ENCODE measurements around the gene ALDH7A1.
"Not testable (repeated sequence)": the region's sequence is repeated elsewhere in the genome, so short reads cannot be mapped to it uniquely, and the experiment has no call there.

The ALDH7A1 gene

GRCh38 chr5:126594748-126595485 is at the start of gene ALDH7A1:
TSS of gene ALDH7A1 (minus strand) at chr5:126595219. CDS start at chr5:126595198, 21 bp downstream.
- DNase-seq, result peak; percentile 88

- no peak for DNase-seq
These were observed 46.4 kb upstream of the ALDH7A1 start for GRCh38 chr5:126641387-126641786.

- no peak for DNase-seq
These were observed 45.8 kb upstream of the ALDH7A1 start for GRCh38 chr5:126640866-126641265.

GRCh38 chr5:126636956-126637355 is 41.9 kb upstream of the ALDH7A1 start:
- DNase-seq, result no peak

- DNase-seq, result no peak
These were observed 40.6 kb upstream of the ALDH7A1 start for GRCh38 chr5:126635585-126635984.

- no peak for DNase-seq
These were observed 38.5 kb upstream of the ALDH7A1 start for GRCh38 chr5:126633552-126633951.

GRCh38 chr5:126631920-126632319 is 36.9 kb upstream of the ALDH7A1 start:
- DNase-seq, result no peak

- no peak for DNase-seq
These were observed 33.1 kb upstream of the ALDH7A1 start for GRCh38 chr5:126628102-126628501.

GRCh38 chr5:126624534-126624933 is 29.5 kb upstream of the ALDH7A1 start:
- DNase-seq, result peak; percentile 88

GRCh38 chr5:126619781-126620180 is 24.8 kb upstream of the ALDH7A1 start:
- DNase-seq, result no peak

- not testable (repeated sequence) for DNase-seq
These were observed 22.6 kb upstream of the ALDH7A1 start for GRCh38 chr5:126617603-126618002.

GRCh38 chr5:126615286-126615685 is 20.3 kb upstream of the ALDH7A1 start:
- DNase-seq, result no peak

GRCh38 chr5:126613941-126614592 is 19.0 kb upstream of the ALDH7A1 start:
- DNase-seq, result no peak

- no peak for DNase-seq
These were observed 15.6 kb upstream of the ALDH7A1 start for GRCh38 chr5:126610616-126611015.

GRCh38 chr5:126610160-126610559 is 15.1 kb upstream of the ALDH7A1 start:
- DNase-seq, result no peak

- DNase-seq, result no peak
These were observed 10.5 kb upstream of the ALDH7A1 start for GRCh38 chr5:126605525-126605924.

- no peak for DNase-seq
These were observed 8.5 kb upstream of the ALDH7A1 start for GRCh38 chr5:126603402-126603991.

GRCh38 chr5:126600631-126601511 is 5.9 kb upstream of the ALDH7A1 start, which contains the start of gene PHAX:
TSS of gene PHAX (plus strand) at chr5:126600947. CDS start at chr5:126600963, 16 bp downstream.
- peak; percentile 87 for DNase-seq

GRCh38 chr5:126599971-126600630 is 5.1 kb upstream of the ALDH7A1 start:
- DNase-seq, result not testable (repeated sequence)

GRCh38 chr5:126599499-126599898 is 4.5 kb upstream of the ALDH7A1 start:
- DNase-seq, result no peak

GRCh38 chr5:126597156-126597555 is 2.1 kb upstream of the ALDH7A1 start:
- DNase-seq, result peak; percentile 77

- no peak for DNase-seq
These were observed 566 bp upstream of the ALDH7A1 start for GRCh38 chr5:126595486-126596083.

Measured in HCEC 1CT (cell line).